Activated T-cell treated with anti-CD3 and anti-CD28 coated beads for 1 hour (primary cell): Measurements from ENCODE around the gene RBM34.
"Not testable (repeated sequence)": the region's sequence is repeated elsewhere in the genome, so short reads cannot be mapped to it uniquely, and the experiment has no call there.

Source experiments
- DNase-seq: peaks from one replicate; pipeline ENCODE4 v3.0.0-alpha.2; 2020; ENCODE audit warnings: low read depth

Gene RBM34, protein sequence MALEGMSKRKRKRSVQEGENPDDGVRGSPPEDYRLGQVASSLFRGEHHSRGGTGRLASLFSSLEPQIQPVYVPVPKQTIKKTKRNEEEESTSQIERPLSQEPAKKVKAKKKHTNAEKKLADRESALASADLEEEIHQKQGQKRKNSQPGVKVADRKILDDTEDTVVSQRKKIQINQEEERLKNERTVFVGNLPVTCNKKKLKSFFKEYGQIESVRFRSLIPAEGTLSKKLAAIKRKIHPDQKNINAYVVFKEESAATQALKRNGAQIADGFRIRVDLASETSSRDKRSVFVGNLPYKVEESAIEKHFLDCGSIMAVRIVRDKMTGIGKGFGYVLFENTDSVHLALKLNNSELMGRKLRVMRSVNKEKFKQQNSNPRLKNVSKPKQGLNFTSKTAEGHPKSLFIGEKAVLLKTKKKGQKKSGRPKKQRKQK

DNA sequence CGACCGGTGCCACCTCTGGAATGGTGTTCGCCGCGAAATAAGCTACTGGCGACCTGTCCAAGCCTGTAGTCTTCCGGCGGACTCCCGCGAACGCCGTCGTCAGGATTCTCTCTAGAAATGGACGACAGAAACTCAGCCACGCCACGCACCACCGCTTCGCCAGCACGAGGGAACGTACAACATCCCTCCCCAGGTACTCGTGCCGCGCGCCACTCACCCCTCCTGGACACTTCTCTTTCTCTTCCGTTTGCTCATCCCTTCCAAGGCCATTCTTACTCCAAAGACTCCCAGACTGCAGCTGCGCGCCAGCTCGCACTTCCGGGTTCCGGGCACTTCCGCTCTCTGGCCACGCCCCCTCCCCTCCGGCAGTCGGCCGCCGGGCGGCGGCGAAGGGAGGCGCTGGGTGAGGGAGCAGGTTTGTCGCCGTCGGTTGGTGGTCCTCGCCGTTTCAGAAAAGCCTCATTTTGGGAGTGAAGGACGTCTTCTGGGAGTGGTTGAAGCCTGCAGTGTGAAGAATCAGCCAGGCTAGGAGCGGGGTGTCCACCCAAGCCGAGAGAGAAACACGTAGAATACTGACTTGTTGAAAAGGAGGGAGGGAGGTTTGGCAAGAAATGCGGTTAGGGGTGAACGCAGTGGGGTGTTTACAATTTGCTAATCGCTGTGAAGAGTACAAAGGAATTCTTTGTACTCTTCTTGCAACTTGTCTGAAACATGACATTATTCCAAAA is at the start of gene RBM34:
RBM34 (minus strand) TSS at position 294 of the 728 bp plus-strand sequence; CDS start at position 270, 24 bp downstream.
- peak; percentile 86 for DNase-seq

DNA sequence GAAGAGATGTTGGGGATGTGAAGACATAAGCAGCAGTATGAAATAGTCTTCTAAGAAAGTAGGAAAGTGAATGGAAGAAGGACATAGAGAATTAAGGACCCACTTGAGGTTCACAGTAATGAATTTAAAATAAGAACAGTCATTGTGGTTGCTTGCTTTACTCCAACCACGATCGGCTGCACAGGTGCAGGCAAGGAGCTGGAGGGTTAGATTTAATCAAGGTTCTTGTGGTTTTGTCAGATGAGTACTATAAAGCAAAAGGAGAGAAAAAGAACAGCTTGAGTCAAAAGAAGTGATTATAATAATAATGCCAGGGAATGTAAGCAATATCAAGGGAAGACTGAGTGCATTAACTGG is 46.1 kb upstream of the RBM34 start:
- peak; percentile 13 for DNase-seq

DNA sequence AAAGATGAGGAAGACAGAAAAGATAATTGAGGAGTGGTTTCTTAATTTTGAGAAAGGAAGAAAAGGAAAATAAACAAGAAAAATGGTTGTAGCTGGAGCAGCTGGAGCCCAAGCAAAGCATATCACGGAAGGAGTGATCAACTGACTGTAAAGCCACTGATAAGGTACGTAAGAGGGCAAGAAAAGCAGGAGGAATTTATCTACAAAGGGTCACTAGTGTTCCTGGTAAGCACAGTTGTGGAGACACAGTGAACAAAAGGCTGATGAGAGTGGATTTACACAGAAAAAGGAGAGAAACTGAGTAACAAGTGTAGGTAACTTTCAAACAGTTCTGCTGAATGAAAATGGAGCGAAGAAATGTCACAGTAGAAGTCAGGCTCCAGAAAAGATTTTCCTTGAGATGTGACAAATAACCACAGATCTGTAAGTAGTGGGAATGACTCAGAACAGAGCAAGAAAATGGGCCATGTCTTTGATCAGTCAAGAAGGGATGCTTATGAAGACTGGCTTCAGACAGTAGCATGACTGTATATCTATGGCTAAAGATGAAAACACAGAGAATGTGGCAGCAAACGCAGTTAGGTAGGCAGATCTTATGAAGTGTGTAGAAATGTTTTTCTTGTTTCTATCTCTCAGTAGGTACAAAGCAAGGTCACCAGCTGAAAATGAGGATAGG is 45.6 kb upstream of the RBM34 start:
- no peak for DNase-seq

DNA sequence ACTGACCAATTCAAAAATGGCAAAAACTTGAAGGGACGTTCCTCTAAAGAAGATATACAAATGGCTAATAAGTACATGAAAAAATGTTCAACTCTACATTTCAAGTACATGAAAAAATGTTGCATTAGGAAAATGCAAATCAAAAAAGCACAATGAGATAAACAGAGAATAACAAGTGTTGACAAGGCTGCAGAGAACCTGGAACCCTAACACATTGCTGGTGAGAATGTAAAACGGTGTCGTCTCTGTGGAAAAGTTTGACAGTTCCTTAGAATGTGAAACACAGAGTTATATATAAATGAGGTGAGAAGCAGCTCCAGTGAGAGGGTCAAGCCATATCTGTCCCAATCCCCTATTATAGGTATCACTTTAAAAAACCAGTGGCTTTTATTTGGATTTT is 44.6 kb upstream of the RBM34 start:
- no peak for DNase-seq

DNA sequence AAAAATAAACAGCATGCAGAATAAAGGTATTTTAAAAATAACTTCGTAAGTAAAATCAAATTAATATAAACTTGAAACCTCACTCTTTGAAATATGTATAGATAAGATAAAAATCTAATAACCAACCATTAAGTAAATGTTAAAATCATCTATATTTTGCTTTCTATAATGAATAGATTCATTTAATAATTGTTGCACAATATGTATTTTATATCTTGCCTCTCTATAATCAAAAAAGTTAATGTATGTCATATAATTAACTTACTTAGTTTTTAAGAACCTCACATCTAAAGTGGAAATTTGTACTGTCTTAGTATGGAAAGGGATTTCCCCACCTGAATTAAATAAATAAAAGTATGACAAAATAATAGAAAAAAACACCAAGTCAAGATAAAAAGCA is 42.4 kb upstream of the RBM34 start:
- DNase-seq, result no peak

DNA sequence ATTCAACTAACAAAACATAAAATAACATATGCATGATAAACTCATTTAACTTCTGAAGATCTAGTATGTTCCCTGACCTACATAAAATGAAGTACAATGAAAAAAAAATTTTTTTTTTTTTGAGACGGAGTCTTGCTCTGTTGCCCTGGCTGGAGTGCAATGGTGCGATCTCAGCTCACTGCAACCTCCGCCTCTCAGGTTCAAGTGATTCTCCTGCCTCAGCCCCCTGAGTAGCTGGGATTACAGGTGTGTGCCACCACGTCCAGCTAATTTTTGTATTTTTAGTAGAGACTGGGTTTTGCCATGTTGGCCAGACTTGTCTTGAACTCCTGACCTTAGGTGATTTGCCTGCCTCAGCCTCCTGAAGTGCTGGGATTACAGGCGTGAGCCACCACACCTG is 41.4 kb upstream of the RBM34 start:
- not testable (repeated sequence) for DNase-seq

DNA sequence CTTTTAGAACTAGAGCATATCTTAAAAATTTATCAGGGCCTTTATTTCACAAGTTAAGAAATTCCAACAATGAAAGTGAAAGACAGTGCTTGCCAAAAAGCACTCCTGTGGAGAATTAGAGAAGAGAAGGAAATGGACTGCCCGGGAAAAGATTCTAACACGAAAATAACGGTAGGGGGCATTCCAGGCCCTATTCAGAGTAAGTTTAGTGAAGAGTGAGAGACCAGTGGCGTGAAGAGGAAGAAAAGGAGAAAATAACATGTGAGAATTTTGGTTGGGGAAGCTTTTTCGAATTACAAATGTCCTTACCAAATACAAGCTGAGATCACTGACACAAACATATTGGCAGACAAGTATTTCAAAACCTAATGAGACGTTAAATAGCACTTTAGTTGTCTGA is 38.4 kb upstream of the RBM34 start:
- DNase-seq, result no peak

DNA sequence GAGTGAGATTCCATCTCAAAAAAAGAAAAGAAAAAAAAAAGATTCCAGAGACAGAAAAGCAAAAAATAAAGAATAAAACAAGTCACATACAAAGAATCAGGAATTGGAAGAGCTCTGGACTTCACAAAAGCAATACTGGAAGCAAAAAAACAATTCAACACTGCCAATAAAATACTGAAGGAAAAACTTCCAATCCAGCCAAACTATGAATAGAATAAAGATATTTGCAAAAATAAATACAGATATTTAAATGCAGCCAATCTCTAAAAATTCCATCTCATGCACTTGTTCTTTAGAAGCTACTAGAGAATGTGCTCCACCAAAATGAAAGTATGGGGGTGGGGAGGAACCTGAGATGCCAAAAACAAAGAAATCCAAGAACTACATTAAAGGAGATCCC is 29.4 kb upstream of the RBM34 start:
- DNase-seq, result no peak

DNA sequence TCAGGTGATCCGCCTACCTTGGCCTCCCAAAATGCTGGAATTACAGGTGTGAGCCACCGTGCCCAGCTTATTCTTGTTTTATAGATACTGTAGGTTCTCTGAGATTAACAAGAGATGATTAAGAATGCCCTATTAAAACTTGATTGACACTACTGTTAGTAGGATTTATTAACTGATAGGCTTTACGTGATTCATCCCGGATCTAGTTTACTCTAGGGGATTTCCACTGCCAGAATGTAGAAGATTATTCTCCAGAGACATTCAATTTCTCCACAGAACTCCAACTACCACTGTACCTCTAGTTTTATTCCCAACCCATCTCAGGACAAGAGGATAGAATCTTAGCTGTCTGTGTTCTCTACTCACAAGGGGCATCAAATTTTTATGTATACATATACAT is 26.3 kb upstream of the RBM34 start:
- no peak for DNase-seq

DNA sequence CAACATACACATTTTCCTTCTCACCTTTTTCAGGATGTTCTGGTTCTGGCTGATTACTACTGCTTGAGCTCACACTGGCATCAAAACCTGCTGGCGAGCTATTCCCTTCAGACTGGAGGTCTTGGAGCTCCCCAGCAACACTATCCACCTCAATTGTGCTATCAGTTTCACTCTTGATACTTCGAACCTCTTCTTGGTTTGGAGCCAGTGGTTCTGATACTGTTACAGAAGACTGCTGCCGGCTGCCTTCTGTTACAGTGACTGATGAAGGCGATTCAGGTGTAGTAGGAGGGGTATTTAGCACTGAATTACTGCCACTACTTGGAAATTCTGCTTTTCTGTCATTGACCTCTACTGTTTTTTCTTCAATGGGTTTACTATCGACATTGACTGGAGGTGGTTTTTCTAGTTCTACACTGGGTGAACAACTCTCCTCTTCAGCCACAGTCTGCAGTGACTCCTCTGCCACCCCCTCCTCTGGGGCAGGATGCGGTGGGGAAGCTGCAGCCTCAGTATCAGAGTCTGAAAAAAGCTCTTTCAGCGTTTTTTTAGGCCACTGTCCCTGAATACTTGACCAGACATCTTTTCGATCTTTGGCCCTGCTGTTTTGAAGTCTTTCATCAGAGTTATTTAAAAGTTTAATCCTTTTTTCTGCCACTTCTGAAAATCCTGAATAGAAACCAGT is 20.7 kb upstream of the RBM34 start:
- DNase-seq, result no peak

DNA sequence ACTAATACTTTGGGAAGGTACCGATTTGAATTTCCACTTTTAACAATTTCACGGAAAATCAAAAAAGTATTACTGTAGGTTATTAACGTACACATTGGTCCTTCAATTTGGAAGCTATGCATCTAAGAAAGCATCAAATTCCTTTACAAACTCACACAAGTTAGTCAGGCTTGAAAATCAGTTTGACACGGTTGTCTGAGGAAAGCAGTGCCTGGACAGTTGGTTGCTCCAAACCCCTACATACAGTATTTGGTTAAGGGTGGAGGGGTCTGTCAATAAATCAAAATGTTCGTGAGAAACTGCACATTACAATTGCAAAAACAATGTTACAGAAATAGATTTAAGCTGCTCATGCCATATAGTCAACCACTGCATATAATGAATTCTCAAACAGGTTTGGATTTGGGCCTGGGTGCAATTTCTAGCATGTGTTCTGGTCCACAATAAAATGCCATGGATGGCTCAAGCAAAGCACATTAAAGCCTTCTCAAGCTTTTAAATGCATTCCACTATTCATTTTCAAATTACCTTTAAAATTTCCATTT is 19.9 kb upstream of the RBM34 start:
- DNase-seq, result no peak

DNA sequence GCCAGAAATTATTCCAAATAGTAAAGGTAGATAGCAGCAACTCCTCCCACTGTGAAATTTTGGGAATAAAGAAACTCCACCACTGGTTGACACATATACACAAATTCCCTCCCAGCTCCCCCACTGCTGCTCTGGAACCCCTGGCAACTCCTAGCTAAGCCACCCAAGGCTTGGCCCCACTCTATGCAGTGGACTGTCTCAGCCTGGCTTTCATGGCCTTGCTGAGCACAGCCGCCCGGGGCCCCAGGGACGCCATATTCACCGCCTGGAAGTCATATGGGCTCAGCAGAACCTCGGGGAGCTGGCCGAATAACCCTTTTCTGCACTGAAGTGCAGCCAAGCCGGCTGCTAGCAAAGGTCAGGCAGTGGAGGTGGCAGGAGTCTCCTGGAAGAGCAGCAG is 15.4 kb upstream of the RBM34 start:
- DNase-seq, result no peak

DNA sequence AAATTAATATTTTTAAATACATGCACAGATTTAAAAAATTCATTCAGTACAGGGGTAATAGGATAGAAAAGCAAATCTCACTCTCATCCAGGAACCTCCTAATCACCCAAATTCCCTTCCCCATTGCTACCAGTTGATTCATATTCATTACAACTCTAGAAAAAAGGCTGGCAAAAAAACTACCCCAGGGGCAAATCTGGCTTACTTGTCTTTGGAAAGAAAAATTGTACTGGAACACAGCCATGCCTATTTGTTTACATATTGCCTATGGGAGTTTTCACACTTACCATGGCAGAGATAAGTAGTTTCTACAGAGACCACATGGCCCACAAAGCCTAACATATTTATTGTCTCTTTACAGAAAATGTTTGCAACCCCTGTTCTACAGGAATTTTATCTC is 8.9 kb upstream of the RBM34 start:
- no peak for DNase-seq

DNA sequence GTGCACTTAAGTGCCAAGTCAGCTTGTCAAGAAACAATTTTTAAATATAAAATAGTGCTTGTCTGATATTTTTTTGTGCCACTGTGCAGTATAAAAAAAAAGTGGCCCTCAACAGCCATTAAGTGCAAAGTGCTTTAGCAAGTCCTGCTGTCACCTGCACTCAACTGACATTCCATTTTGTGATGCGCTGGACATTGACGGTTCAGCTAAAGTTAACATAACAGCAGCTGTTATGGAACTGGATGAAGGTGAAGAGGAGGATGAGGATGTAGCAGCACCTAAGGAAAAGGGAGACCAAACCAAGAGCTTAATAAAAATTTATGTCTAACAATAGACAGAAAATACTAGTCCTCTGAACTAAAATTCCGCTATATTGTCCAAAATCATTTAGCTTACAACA is 7.3 kb upstream of the RBM34 start:
- DNase-seq, result no peak

DNA sequence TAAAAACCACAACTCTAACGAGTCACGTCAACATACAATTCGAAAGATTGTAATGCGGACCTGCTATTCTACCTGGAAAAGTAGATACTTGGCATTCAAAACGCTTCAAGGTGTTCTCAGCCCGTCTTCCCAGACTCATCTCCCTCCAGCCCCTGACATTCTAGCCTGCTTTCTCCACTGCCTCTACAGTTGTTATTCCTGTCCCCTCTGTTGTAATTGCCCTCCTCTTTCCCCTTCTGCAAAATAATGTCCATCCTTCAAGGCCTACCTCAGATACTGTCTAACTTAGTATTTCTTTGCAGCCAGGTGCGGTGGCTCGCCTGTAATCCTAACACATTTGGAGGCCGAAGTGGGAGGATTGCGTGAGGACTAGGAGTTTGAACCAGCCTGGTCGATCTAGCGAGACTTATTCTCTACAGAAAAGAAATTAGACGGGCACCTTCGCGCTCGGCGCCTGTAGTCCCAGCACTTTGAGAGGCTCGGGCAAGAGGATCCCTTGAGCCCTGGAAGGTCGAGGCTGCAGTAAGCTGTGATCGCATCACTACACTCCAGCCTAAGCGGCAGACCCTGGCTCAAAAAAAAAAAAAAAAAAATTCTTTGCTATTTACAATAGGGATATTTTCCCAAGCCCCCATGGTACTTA is 756 bp upstream of the RBM34 start:
- DNase-seq, result no peak

DNA sequence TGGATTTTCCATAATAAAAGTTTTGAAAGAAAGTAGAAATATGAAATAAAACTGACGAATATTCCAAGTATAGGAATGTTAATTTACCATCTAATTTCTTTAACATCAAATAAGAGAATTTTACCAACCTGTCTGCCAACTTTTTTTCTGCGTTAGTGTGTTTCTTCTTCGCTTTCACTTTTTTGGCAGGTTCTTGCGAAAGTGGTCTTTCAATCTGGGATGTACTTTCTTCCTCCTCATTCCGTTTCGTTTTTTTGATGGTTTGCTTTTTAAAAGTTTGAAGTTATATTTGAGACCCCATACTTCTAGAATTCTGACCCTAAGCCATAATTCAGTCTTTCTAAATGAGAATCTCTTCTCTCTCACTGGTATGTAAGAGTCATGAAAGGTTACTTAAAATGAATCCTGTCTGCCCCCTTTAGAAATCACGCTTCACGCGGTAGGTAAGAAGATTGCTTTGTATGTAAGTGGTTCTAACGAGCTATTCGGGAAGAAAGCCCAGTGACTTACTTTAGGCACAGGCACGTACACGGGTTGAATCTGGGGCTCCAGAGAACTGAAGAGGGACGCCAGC is 580 bp downstream of the RBM34 start:
- no peak for DNase-seq

DNA sequence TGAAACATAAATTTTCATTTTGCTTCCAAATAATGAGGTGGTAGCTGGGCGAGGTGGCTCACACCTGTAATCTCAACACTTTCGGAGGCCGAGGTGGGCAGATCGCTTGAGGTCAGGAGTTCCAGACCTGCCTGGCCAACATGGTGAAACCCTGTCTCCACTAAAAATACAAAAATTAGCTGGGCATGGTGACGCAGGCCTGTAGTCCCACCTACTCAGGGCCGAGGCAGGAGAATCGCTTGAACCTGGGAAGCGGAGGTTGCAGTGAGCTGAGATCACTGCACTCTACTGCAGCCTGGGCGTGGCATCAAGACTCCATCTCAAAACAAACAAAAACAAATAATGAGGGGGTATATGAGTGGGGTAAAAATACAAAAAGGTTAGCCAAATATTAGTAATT is 1.1 kb downstream of the RBM34 start:
- DNase-seq, result not testable (repeated sequence)

DNA sequence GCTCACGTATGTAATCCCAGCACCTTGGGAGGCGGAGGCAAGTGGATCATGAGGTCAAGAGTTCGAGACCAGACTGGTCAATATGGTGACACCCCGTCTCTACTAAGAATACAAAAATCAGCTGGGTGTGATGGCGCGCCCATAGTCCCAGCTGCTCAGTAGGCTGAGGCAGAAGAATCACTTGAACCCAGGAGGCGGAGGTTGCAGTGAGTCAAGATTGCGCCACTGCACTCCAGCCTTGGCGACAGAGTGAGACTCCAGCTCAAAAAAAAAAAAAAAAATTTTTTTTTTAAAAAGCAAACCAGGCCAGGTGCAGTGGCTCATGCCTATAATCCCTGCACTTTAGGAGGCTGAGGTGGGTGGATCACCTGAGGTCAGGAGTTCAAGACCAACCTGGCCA is 1.8 kb downstream of the RBM34 start:
- not testable (repeated sequence) for DNase-seq

DNA sequence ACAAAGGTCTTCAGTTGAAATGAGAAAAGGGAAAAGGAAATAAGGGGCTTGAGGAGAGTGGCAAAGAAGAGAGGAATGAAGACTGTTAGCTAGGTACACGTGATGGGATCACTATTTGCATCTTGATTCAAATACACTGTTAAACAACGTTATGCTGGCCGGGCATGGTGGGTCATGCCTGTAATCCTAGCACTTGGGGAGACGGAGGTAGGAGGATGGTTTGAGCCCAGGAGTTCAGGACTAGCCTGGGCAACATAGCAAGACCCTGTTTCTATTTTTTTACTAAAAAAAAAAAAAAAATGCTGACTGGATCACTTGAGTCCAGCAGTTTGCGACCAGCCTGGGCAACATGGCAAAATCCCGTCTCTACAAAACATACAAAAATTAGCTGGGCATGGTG is 2.4 kb downstream of the RBM34 start:
- no peak for DNase-seq

DNA sequence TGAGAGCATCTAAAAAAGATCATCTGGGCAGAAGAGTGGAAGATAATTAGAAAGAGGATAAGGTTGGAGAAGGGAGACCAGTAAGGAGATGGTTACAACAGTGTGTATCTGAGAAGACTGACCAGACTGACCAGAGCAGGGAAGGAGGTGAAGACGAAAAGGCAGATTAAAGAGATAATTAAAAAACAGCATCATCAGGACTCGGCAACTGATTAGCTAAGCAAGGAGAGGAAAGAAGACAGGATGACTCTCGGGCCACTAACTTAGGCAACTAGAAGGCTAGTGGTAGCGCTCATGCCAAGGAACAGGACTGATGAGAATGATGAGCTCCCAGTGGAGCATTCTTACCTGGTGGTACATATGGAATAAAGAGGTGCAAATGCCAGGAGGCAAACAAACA is 3.9 kb downstream of the RBM34 start:
- no peak for DNase-seq

DNA sequence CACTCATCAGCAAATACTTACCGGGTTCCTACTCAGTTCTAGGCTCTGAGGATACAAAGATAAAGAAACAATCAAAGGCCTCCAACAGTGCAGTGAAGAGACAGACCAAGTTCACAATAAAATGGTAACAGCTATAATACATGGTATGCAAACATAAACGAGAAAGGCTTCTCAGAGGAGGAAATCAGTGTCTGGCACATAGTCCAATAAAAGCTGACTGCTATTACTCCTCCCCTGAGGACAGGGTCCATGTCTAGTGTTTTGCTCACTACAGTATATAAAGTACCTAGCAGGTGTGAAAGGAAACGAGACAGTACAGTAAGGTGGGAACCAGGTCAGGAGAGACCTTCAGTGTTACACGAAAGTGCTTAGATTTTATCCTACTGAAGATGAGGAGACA is 4.3 kb downstream of the RBM34 start:
- no peak for DNase-seq
